Dendritic cell treated with granulocyte-macrophage colony-stimulating factor and Interleukin-4, amounts not matched to agents 40 ng/mL and 50 ng/mL, for 4 days (primary cell): ENCODE results near the gene SSUH2.
"Not testable (repeated sequence)": the region's sequence is repeated elsewhere in the genome, so short reads cannot be mapped to it uniquely, and the experiment has no call there.

Experiments used
- H3K27ac Mint-ChIP-seq: one replicate; pipeline ENCODE4 v1.8.0; 2022; ENCODE audit warnings: mild to moderate bottlenecking, mixed read lengths
- H3K27me3 Mint-ChIP-seq: one replicate; pipeline ENCODE4 v1.8.0; 2022; ENCODE audit warnings: mild to moderate bottlenecking, mixed read lengths
- H3K36me3 Mint-ChIP-seq: one replicate; pipeline ENCODE4 v1.8.0; 2022; ENCODE audit warnings: low read depth, mixed read lengths
- H3K4me1 Mint-ChIP-seq: one replicate; pipeline ENCODE4 v1.8.0; 2022; ENCODE audit warnings: low read depth, mixed read lengths
- H3K4me3 Mint-ChIP-seq: one replicate; pipeline ENCODE4 v1.8.0; 2022; ENCODE audit warnings: mild to moderate bottlenecking, moderate library complexity, mixed read lengths
- H3K9me3 Mint-ChIP-seq: one replicate; pipeline ENCODE4 v1.8.0; 2022; ENCODE audit warnings: mixed read lengths
- intact Hi-C: fragments of 100-400 bp; cut with micrococcal nuclease; formaldehyde crosslinking; loops from one replicate; pipeline ENCODE4 v1.15.0; 2022

SSUH2 gene

DNA sequence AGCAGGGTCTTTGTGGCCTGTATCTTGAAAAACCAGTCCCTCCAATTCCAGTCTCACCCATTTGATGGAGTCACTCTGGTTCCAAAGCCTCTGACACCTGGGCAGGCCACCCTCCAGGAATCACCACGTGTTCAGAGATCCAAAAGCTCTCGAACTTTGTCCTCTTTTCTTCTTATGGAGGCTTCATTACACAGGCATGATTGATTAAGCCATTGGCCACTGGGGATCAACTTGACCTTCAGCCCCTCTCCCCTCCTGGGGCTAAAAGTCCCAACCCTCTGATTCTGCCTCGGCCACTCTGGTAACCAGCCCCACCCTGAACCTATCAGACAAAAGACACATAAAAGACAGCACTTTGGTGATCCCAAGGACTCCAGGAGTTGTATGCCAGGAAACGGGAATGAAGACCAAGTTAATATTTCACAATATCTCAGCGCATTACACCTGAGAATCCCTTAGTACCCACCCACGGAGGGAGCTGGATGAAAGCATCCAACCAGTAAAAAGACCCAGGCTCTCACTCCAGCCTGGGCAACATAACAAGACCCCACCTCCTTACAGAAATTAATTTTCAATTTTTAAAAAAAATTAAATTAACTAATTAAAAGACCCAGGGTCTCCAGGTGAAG lies 23.0 kb upstream of the SSUH2 start:
- peaks cover 17% of the 10 kb centered on the region for H3K4me1 Mint-ChIP-seq
- intact Hi-C loops = no loop called here
- H3K27me3 Mint-ChIP-seq = no peaks in the 10 kb centered on the region
- no peak overlapping the region for H3K4me3 Mint-ChIP-seq
- peaks cover 8% of the 10 kb centered on the region for H3K9me3 Mint-ChIP-seq
- no peaks in the 10 kb centered on the region for H3K36me3 Mint-ChIP-seq
- H3K27ac Mint-ChIP-seq = no peak overlapping the region

DNA sequence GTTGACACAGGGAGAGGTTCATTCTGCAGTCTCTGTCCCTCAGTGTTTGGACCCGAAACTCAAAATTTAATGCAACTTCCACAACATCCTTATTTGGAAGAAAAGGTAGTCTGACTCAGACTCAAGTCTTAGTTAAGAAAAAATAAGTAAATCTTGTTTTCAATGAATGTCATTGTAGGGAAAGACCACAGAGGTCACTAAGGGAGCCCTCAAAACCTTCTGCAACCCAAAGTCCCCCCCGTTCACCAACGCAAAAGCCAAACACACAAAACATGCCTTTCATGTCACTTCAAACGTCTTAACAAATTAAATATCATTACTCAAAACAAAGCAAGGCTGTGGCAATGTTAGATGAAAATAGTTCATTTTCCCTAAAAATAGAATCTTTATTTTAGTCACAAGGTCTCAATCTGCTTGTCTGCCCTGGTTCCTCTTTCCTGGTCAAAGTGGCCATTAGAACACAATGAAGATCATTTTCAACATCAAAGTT lies 20.9 kb upstream of the SSUH2 start:
- Mint-ChIP-seq H3K36me3 (no peaks in the 10 kb centered on the region), H3K27me3 (no peaks in the 10 kb centered on the region), H3K4me1 (peaks cover 17% of the 10 kb centered on the region), H3K9me3 (no peaks in the 10 kb centered on the region), H3K27ac (no peak overlapping the region), H3K4me3 (no peak overlapping the region)
- intact Hi-C loops = no loop called here

DNA sequence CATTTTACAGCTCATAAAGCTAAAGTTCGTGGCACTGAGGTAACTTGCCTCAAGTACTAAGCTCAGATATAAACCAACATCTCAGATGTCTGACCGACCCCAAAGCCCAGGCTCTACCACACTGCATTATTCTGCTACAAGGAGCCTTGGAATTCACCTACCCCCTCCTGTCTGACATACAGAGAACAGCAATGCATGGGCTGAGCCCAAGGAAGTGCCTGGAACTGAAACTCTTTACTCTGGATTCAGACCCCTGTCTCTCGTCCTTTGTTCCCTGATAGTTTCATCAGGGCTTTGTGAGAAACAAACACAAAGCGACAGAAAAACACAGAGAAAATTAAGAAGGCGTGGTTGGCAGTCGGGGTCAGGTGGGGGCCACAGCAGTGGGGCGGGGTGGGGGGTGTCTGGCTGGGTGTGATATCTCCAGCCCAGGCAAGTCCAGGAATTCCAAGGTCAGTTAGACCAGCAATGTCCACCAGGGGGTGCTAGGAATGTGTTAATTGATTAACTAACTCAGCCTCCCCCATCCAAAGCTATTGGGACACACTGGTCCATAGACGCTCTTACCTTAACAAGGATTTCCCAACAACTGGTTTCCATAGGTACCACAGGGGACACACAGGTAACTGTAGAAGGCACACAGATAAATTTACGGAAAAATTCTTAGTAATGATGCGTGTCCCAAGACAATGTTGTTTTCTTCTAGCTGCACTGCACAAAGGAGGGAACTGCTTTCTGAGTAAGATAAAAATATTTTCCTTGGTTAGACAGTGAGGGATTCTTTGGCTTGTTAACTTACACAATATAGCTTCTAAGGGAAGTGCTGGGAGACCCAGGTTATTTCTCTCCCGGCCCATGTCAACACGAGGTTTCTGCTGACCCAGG lies 18.8 kb upstream of the SSUH2 start:
- no peak overlapping the region for H3K4me3 Mint-ChIP-seq
- H3K27me3 Mint-ChIP-seq = peaks cover 3% of the 10 kb centered on the region
- no peak overlapping the region for H3K27ac Mint-ChIP-seq
- intact Hi-C loops = no loop called here
- H3K9me3 Mint-ChIP-seq = no peaks in the 10 kb centered on the region
- H3K36me3 Mint-ChIP-seq = no peaks in the 10 kb centered on the region
- peaks cover 17% of the 10 kb centered on the region for H3K4me1 Mint-ChIP-seq

DNA sequence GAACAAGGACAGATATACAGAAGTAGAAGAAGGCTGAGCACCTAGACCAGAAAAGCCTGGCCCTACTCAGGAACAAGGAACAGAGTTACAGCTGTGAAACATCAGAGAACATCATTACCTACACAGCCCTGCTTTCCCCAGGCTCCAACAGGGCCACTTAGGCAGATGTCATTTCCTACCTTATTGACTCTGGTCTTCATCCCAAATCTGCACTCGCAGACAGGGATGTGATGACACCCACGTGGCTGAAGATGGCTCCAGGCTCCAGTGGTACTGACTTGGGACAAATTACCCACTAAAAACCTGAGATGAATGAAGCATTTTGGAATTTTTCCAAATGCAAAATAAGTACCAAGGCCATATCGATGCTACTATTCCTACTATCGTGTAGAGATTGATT lies 18.0 kb upstream of the SSUH2 start:
- Mint-ChIP-seq H3K27ac (no peak overlapping the region), H3K9me3 (no peaks in the 10 kb centered on the region), H3K4me3 (no peak overlapping the region), H3K36me3 (no peaks in the 10 kb centered on the region), H3K27me3 (peaks cover 3% of the 10 kb centered on the region), H3K4me1 (peaks cover 17% of the 10 kb centered on the region)
- intact Hi-C loops = no loop called here

DNA sequence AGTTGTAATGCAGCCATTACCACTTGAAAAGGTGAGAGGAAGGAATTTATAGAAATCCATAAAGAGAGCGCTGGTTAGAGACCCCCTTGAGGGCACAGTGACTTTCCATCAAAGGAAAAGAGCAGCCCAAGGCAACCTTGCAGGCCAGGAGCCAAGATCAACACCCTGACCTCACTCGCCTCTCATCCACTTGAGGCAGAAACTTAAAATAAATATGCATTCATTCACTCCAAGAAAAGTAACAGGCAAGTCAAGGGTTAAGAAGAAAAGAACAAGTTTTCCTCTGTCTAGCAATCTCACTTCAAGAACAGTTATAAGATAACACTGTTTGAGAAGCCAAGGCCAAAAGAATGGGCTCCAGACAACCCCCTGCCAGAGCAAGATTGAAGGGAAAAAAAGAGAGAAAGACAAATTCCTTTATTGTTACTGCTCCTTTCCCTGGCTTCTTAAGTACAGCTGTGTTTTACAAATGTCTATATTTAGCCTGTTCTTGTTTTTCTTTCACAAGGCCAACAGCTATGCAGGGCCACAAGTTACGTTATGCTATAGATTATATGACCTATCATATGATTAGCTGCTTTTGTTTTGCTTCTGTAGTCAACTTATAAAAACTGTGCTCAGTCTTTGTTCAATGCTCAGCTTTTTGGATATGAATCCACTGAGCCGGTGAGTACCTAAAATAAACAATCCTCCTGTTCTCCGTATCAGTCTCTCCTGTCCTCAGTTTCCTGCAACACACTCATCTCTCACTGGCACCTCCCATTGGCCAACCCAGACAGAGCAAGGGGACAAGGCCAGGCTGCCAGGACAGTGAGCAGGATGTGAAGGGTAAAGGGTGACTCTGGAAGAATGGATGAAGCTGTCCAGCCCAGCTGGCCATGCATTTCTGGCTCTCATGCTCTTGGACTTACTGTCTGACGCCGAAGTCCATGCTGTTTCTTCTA lies 15.8 kb upstream of the SSUH2 start:
- peaks cover 11% of the 10 kb centered on the region for H3K4me1 Mint-ChIP-seq
- H3K4me3 Mint-ChIP-seq = no peak overlapping the region
- H3K27me3 Mint-ChIP-seq = peaks cover 6% of the 10 kb centered on the region
- H3K36me3 Mint-ChIP-seq = no peaks in the 10 kb centered on the region
- no peaks in the 10 kb centered on the region for H3K9me3 Mint-ChIP-seq
- H3K27ac Mint-ChIP-seq = no peak overlapping the region
- intact Hi-C loops = no loop called here

DNA sequence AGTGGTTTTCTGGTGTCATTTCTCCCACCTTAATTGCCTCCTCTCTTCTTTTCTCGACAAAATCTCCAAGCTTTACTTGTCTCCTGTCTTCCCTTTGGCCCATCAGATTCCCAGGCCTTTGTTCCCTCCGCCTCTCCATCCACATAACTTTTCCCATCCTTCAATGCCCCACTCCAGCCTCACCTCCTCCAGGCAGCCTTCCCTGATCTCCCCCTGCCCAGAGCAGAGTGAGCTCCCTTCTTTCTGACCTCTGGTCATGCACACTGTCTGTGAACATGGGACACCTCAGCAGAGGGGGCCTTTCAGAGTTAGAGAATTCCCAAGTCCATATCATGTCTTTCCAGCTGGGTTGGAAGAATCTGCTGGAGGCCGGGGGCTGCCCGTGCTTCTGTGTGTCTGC lies 14.6 kb upstream of the SSUH2 start:
- intact Hi-C loops = no loop called here
- H3K36me3 Mint-ChIP-seq = no peaks in the 10 kb centered on the region
- H3K27ac Mint-ChIP-seq = no peak overlapping the region
- H3K4me3 Mint-ChIP-seq = no peak overlapping the region
- H3K9me3 Mint-ChIP-seq = no peaks in the 10 kb centered on the region
- H3K4me1 Mint-ChIP-seq = no peaks in the 10 kb centered on the region
- H3K27me3 Mint-ChIP-seq = peaks cover 6% of the 10 kb centered on the region

DNA sequence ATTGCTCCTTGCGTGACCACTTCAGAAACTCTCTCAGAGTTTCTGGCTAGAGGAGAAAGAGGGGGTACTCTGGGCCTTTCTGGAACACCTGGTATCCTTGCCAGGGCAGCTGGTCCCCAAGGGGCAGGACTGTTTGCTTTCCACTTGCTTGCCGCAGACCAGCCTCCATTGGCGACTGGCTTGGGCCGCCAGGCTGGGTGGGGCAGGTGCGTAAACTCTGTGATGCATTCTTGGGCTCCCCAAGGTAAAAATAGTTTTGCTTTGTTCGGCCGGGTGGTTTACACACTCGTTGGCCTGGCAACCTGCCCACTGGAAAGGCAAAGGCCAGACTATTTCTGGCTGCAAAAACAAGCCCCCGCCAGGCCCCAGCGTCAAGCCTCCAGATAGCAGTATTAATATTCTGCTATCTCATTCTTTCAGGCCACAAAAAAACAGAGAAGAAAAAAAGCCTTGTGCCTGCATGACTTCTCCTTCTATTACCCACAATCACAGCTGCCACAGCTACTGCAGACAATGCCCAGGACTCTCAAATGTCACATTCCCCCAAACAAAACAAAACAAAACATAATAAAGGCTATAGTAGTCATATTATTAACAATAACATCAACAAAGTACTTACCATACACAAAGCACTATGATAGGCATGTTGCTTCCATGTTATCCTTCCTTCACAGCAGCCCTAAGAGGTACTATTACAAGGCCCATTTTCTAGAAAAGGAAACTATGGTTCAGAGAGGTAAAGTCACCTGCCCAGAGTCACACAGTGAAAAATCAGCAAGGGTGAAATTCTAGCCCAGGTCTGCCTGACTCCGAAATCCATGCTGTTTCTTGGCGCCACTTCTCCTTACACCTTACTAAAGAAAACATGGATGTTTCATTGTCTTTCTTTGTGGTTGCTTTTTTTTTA lies 14.0 kb upstream of the SSUH2 start:
- Mint-ChIP-seq H3K36me3 (no peaks in the 10 kb centered on the region), H3K4me1 (no peaks in the 10 kb centered on the region), H3K4me3 (no peak overlapping the region), H3K27ac (no peak overlapping the region), H3K27me3 (peaks cover 6% of the 10 kb centered on the region), H3K9me3 (no peaks in the 10 kb centered on the region)
- intact Hi-C loops = no loop called here

DNA sequence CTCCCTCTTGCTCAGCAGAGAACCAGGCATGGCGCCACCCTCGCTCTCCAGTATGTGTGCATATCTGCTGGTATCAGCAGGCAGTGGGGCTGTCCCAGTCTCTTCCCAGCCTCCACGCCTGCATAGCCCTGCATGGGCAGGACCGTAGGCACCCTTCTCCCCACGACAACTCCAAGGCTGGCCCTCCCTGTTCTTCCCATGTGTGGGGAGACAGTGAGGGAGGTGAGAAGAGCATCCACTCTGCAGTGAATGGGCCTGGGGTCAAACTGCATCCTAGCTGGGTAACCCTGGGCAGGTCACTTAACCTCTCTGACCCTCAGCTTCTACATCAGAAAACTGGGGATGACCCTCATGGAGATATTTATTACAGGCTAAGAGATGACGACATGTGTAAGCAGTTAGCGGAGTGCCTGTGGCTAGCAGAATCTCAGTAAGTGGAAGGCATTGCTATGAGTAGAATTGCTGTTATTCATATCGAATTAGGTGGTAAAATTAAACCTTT lies 13.3 kb upstream of the SSUH2 start:
- H3K4me3 Mint-ChIP-seq = no peak overlapping the region
- H3K4me1 Mint-ChIP-seq = no peaks in the 10 kb centered on the region
- no peaks in the 10 kb centered on the region for H3K36me3 Mint-ChIP-seq
- intact Hi-C loops = no loop called here
- H3K9me3 Mint-ChIP-seq = no peaks in the 10 kb centered on the region
- peaks cover 6% of the 10 kb centered on the region for H3K27me3 Mint-ChIP-seq
- no peak overlapping the region for H3K27ac Mint-ChIP-seq

DNA sequence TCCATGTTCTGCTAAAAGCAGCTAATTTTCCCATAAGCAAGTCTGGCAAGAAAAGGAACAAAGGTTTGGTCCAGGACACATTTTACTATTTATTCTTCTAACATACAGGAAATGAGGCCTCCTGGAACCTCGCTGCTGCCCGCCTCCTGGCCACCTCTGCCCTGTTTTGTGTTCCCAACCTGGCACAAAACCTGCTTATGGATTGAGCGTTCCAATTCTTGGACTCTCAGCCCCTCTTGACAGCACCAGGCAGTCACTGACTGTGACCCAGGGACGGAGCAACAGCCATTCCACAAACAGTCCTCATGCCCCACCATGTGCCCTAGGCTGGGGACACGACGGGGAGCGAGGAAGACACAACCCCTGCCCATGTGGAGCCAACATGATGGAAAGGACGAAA lies 11.6 kb upstream of the SSUH2 start:
- no peaks in the 10 kb centered on the region for H3K4me1 Mint-ChIP-seq
- H3K27me3 Mint-ChIP-seq = peaks cover 15% of the 10 kb centered on the region
- H3K36me3 Mint-ChIP-seq = no peaks in the 10 kb centered on the region
- intact Hi-C loops = no loop called here
- no peak overlapping the region for H3K4me3 Mint-ChIP-seq
- H3K9me3 Mint-ChIP-seq = no peaks in the 10 kb centered on the region
- no peak overlapping the region for H3K27ac Mint-ChIP-seq

DNA sequence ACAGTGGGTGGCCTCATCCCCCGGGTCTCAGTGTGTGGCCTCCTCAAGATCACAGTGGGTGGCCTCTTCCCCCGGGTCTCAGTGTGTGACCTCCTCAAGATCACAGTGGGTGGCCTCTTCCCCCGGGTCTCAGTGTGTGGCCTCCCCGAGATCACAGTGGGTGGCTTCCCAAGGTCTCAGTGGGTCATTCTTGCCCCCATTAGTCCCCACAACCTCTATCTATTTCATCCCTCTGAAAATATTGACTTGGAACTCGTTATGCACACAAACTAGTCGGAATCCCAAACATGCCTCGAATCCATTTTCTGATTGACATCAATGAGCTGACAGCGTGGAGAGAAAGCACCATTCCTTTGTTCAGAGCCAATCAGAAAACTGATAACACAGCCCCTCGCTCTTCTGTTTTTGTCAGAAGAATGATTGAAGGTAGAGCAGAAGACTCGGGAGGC lies 10.8 kb upstream of the SSUH2 start:
- Mint-ChIP-seq H3K27ac (no peak overlapping the region), H3K27me3 (peaks cover 15% of the 10 kb centered on the region), H3K4me3 (no peak overlapping the region), H3K36me3 (no peaks in the 10 kb centered on the region), H3K4me1 (no peaks in the 10 kb centered on the region), H3K9me3 (no peaks in the 10 kb centered on the region)
- intact Hi-C loops = no loop called here

DNA sequence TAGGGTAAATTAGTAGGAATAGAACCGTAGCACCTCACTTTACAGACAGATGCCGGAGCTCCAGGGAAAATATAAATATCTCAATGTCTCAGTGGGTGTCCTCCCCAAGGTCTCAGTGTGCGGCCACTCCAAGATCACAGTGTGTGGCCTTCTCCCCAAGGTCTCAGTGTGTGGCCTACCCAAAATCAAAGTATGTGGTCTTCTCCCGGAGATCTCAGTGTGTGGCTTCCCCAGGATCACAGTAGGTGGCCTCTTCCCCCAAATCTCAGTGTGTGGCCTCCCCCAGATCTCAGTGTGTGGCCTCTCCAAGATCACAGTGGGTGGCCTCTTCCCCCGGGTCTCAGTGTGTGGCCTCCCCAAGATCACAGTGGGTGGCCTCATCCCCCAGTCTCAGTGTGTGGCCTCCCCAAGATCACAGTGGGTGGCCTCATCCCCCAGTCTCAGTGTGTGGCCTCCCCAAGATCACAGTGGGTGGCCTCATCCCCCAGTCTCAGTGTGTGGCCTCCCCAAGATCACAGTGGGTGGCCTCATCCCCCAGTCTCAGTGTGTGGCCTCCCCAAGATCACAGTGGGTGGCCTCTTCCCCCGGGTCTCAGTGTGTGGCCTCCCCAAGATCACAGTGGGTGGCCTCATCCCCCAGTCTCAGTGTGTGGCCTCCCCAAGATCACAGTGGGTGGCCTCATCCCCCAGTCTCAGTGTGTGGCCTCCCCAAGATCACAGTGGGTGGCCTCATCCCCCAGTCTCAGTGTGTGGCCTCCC lies 10.2 kb upstream of the SSUH2 start:
- H3K4me3 Mint-ChIP-seq, intact Hi-C loops, H3K36me3 Mint-ChIP-seq, H3K27ac Mint-ChIP-seq, H3K9me3 Mint-ChIP-seq, H3K4me1 Mint-ChIP-seq: not testable (repeated sequence)
- peaks cover 15% of the 10 kb centered on the region for H3K27me3 Mint-ChIP-seq

DNA sequence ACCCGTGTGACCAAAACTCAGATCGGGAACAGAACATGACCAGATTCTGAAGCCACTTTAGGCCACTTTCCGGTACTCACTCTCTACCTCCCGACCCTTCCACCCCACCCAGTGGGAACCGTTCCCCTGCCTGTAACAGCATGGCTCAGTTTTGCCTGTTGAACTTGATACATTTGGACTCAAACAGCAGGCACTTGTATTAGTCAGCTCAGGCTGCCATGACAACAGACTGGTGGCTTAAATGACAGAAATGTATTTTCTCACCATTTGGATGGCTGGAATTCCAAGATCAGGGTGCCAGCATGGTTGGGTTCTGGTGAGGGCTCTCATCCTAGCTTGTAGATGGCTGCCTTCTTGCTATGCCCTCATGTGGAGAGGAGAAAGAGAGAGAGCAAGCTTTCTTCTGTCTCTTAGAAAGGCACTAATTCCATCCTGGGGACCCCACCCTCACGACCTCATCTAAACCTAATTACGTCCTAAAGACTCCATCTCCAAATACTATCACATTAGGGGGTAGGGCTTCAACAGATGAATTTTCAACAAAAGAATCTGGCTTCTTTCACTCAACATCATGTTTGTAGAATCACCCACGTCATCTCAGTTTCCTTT lies 9.3 kb upstream of the SSUH2 start:
- peaks cover 7% of the 10 kb centered on the region for H3K4me1 Mint-ChIP-seq
- H3K9me3 Mint-ChIP-seq = no peaks in the 10 kb centered on the region
- H3K36me3 Mint-ChIP-seq = no peaks in the 10 kb centered on the region
- H3K4me3 Mint-ChIP-seq = no peak overlapping the region
- peaks cover 12% of the 10 kb centered on the region for H3K27me3 Mint-ChIP-seq
- no peak overlapping the region for H3K27ac Mint-ChIP-seq
- intact Hi-C loops = no loop called here
